ENCODE measurements around the gene TSPAN1.

DNA sequence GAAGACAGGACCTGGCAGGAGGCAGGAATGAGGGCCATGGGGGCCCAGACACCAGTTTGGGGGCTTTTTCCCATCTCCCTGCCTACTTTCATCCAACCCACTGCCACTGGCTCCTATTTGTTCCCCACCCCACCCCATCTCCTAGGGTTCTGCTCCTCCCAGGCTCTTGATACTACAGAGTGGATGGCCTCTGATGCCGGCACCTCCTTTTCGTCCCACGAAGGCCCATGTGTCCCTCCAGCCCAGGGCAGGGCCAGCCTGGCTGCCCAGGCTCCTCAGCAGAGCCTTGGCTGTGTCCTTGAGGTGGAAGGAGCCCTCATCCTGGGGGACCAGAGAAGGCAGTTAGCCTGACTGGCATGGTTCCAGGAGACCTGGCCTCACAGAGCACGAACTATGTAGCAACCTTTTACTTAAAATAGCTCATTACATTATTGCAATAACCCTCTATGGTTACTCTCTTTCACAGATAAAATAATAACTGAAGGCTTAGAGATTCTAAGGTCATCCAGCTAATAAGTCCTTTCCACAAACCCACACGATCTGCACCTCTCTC, 19.8 kb downstream of the TSPAN1 start:
- TF ChIP-seq POLR2AphosphoS5 (IDR thresholded peaks at IDR 0.05; ENCODE audit: low read depth, low read length) (no peak), POLR2A (IDR thresholded peaks at IDR 0.05; ENCODE audit: low read depth, low read length) (no peak)

Measured in GM12892 (cell line).